H1 (cell line): ENCODE results near the gene PHLPP1. TPM values are rescaled to one million over a fixed set of nuclear protein-coding genes. Genes with fewer than 3 reads are reported as not detected.

ENCODE experiments used
- CTCF ChIA-PET: fragments of 300-600 bp; sonication (Branson Sonifier 250); formaldehyde crosslinking; loops from one replicate; lab custom pipeline; 2021; ENCODE audit not compliant: partially characterized antibody; lab: Charles Lee
- POLR2A ChIA-PET: fragments of 300-600 bp; sonication (Branson Sonifier 250); formaldehyde crosslinking; loops from one replicate; lab custom pipeline; 2021; ENCODE audit warnings: inconsistent platforms; ENCODE audit not compliant: partially characterized antibody; lab: Charles Lee
- DNase-seq, 2 experiments: peaks; one replicate each; pipeline versions ENCODE4 v3.0.0 to v3.0.0-alpha.2; 2010 to 2022; ENCODE audit warnings: low spot score in 2 of 2, low read depth in 1 of 2, mixed read lengths in 1 of 2
- FAIRE-seq: peaks from 2 replicates; lab custom pipeline; 2011; peaks lifted over from hg19 to GRCh38; lab: Jason Lieb, UNC
- H2AFZ ChIP-seq: 2 replicates; pipeline ENCODE4 v1.8.1; 2012; ENCODE audit warnings: low read length, inconsistent platforms
- H2AK5ac ChIP-seq: 2 replicates; pipeline ENCODE4 v1.6.1; 2013; ENCODE audit warnings: low read depth, low read length
- H2BK120ac ChIP-seq: replicated peaks from 2 replicates; pipeline ENCODE3; 2013; ENCODE audit warnings: low read depth, low read length, inconsistent platforms
- H2BK12ac ChIP-seq: 2 replicates; pipeline ENCODE4 v1.6.1; 2013; ENCODE audit warnings: low read depth, low read length
- H2BK15ac ChIP-seq: 2 replicates; pipeline ENCODE4 v1.6.1; 2013; ENCODE audit warnings: low read length
- H2BK20ac ChIP-seq: 2 replicates; pipeline ENCODE4 v1.6.1; 2013; ENCODE audit warnings: low read length
- H2BK5ac ChIP-seq: 2 replicates; pipeline ENCODE4 v1.6.1; 2013; ENCODE audit warnings: low read depth, low read length
- H3K14ac ChIP-seq: 2 replicates; pipeline ENCODE4 v1.6.1; 2013; ENCODE audit warnings: inconsistent platforms; ENCODE audit not compliant: insufficient read length
- H3K18ac ChIP-seq: 2 replicates; pipeline ENCODE4 v1.6.1; 2013; ENCODE audit warnings: low read length; ENCODE audit errors: extremely low read depth
- H3K23ac ChIP-seq: 2 replicates; pipeline ENCODE4 v1.6.1; 2013; ENCODE audit warnings: inconsistent platforms; ENCODE audit not compliant: insufficient read length
- H3K23me2 ChIP-seq: 2 replicates; pipeline ENCODE4 v1.6.1; 2013; ENCODE audit warnings: low read depth, low read length
- H3K27ac ChIP-seq: 2 replicates; pipeline ENCODE4 v1.6.1; 2011; ENCODE audit warnings: low read depth, low read length, inconsistent platforms
- H3K27me3 ChIP-seq, 4 experiments: replicated peaks in 1 of 4; 1 replicate in 1 of 4; 2 replicates in 3 of 4; pipeline versions ENCODE4 v1.6.1 to v1.8.1; 2011 to 2013; ENCODE audit warnings: low read length in 3 of 4, mild to moderate bottlenecking in 3 of 4, inconsistent platforms in 2 of 4, mixed read lengths in 2 of 4, moderate library complexity in 1 of 4; ENCODE audit not compliant: control insufficient read depth in 3 of 4, insufficient read depth in 3 of 4; ENCODE audit errors: extremely low read depth in 1 of 4
- H3K36me3 ChIP-seq, 4 experiments: 2 replicates each; pipeline versions ENCODE4 v1.6.1 to v1.8.1; 2011 to 2013; ENCODE audit warnings: mild to moderate bottlenecking in 4 of 4, low read length in 3 of 4, moderate library complexity in 2 of 4, control low read depth in 1 of 4, inconsistent platforms in 1 of 4; ENCODE audit not compliant: insufficient read depth in 4 of 4, control insufficient read depth in 2 of 4
- H3K4ac ChIP-seq: replicated peaks from 2 replicates; pipeline ENCODE3; 2013; ENCODE audit warnings: low read length, low read depth, mixed read lengths, inconsistent platforms; ENCODE audit not compliant: insufficient read length
- H3K4me1 ChIP-seq, 4 experiments: replicated peaks in 1 of 4; 1 replicate in 1 of 4; 2 replicates in 3 of 4; pipeline versions ENCODE4 v1.6.1 to v1.8.1; 2011 to 2013; ENCODE audit warnings: low read length in 3 of 4, inconsistent platforms in 2 of 4, mixed read lengths in 1 of 4; ENCODE audit not compliant: insufficient read depth in 4 of 4, control insufficient read depth in 3 of 4
- H3K4me2 ChIP-seq, 2 experiments: 2 replicates each; pipeline versions ENCODE4 v1.6.1 to v1.8.1; 2011 to 2013; ENCODE audit warnings: low read depth in 2 of 2, low read length in 2 of 2, control low read depth in 1 of 2, inconsistent platforms in 1 of 2, mild to moderate bottlenecking in 1 of 2; ENCODE audit not compliant: insufficient read depth in 1 of 2
- H3K4me3 ChIP-seq, 4 experiments: fragments of 200-600, 300-600 bp in 1 of 4; sonication (generic), shearing (Covaris generic), sonication (Bioruptor Twin) in 1 of 4; 2 replicates each; pipeline versions ENCODE4 v1.5.1 to v1.8.1; 2011 to 2016; ENCODE audit warnings: low read length in 4 of 4, low read depth in 3 of 4, control low read depth in 2 of 4, inconsistent platforms in 2 of 4, mild to moderate bottlenecking in 2 of 4, mixed read lengths in 1 of 4, moderate library complexity in 1 of 4; ENCODE audit not compliant: insufficient read depth in 2 of 4; ENCODE audit errors: extremely low read depth in 1 of 4
- H3K56ac ChIP-seq: replicated peaks from 2 replicates; pipeline ENCODE3; 2013; ENCODE audit warnings: low read depth, mild to moderate bottlenecking, mixed read lengths, low read length, inconsistent platforms; ENCODE audit not compliant: insufficient read length
- H3K79me1 ChIP-seq: 2 replicates; pipeline ENCODE4 v1.6.1; 2013; ENCODE audit warnings: low read depth, low read length, control low read depth
- H3K79me2 ChIP-seq, 2 experiments: 2 replicates each; pipeline versions ENCODE4 v1.6.1 to v1.8.1; 2012 to 2013; ENCODE audit warnings: low read length in 2 of 2, mild to moderate bottlenecking in 2 of 2, inconsistent platforms in 1 of 2; ENCODE audit not compliant: insufficient read depth in 2 of 2, control insufficient read depth in 1 of 2
- H3K9ac ChIP-seq, 4 experiments: replicated peaks in 1 of 4; 1 replicate in 1 of 4; 2 replicates in 3 of 4; pipeline versions ENCODE4 v1.6.1 to v1.8.1; 2011 to 2013; ENCODE audit warnings: low read depth in 3 of 4, low read length in 3 of 4, control low read depth in 2 of 4, mild to moderate bottlenecking in 2 of 4, moderate library complexity in 2 of 4, inconsistent platforms in 1 of 4; ENCODE audit errors: extremely low read depth in 1 of 4
- H3K9me3 ChIP-seq, 2 experiments: 2 replicates each; pipeline versions ENCODE4 v1.6.1 to v1.8.1; 2012 to 2013; ENCODE audit warnings: mild to moderate bottlenecking in 2 of 2, moderate library complexity in 2 of 2, control low read depth in 1 of 2, inconsistent platforms in 1 of 2, low read depth in 1 of 2, low read length in 1 of 2, mixed read lengths in 1 of 2; ENCODE audit not compliant: insufficient read depth in 2 of 2
- H4K20me1 ChIP-seq, 2 experiments: replicated peaks in 1 of 2; 2 replicates each; pipeline versions ENCODE3 to v1.8.1; 2011 to 2013; ENCODE audit warnings: inconsistent platforms in 2 of 2, low read length in 2 of 2, mild to moderate bottlenecking in 1 of 2; ENCODE audit not compliant: insufficient read depth in 2 of 2, control insufficient read depth in 1 of 2
- H4K5ac ChIP-seq: 2 replicates; pipeline ENCODE4 v1.6.1; 2013; ENCODE audit warnings: low read length, low read depth, mixed read lengths, inconsistent platforms; ENCODE audit not compliant: insufficient read length
- H4K8ac ChIP-seq: 2 replicates; pipeline ENCODE4 v1.8.0; 2013; ENCODE audit warnings: mild to moderate bottlenecking, moderate library complexity, low read length, inconsistent platforms; ENCODE audit not compliant: insufficient read depth; ENCODE audit errors: extremely low read depth
- H4K91ac ChIP-seq: replicated peaks from 2 replicates; pipeline ENCODE3; 2013; ENCODE audit warnings: low read length, mixed read lengths, inconsistent platforms; ENCODE audit not compliant: insufficient read length
- CEBPB ChIP-seq: IDR thresholded peaks from 2 replicates; pipeline ENCODE4 v1.6.1; 2012; ENCODE audit warnings: low read depth, low read length
- GABPA ChIP-seq: IDR thresholded peaks from 2 replicates; pipeline ENCODE4 v1.6.1; 2011; ENCODE audit warnings: mild to moderate bottlenecking, low read length, moderate library complexity, borderline replicate concordance; ENCODE audit not compliant: insufficient read depth
- KDM4A ChIP-seq: IDR thresholded peaks from one replicate; pipeline ENCODE4 v1.7.1; 2012; ENCODE audit warnings: low read depth, mild to moderate bottlenecking, moderate library complexity, low read length, inconsistent platforms; ENCODE audit not compliant: severe bottlenecking
- NRF1 ChIP-seq: IDR thresholded peaks from 2 replicates; pipeline ENCODE4 v1.6.1; 2011; ENCODE audit warnings: mild to moderate bottlenecking, low read depth, low read length, improper control_type of control experiment
- WGBS, 2 experiments: shearing (Covaris generic) in 1 of 2; methylation state at CpG; one replicate each; pipeline versions ENCODE4 v1.1.6 to v1.1.7; 2013 to 2015; ENCODE audit warnings: low lambda C conversion rate in 2 of 2, mixed read lengths in 2 of 2, inconsistent platforms in 1 of 2, low coverage in 1 of 2, missing lambda C conversion rate in 1 of 2; ENCODE audit not compliant: insufficient replicate concordance in 2 of 2, insufficient coverage in 1 of 2, insufficient read length in 1 of 2; ENCODE audit errors: extremely low coverage in 1 of 2, missing lambda C conversion rate in 1 of 2; 5-methylcytosine and 5-hydroxymethylcytosine counted together
- polyA plus RNA-seq, 7 experiments: library from polyadenylated mRNA; depleted of rRNA in 3 of 7; stranded (reverse) in 5 of 7; unstranded in 2 of 7; fragments of >200 nt in 5 of 7; fragments of 200-250 nt in 2 of 7; gene quantifications; 1 replicate in 5 of 7; 2 replicates in 1 of 7; 4 replicates in 1 of 7; pipeline versions ENCODE4 v1.2.1 to v1.2.3, GENCODE V29; 2011 to 2013; ENCODE audit warnings: missing spikeins in 2 of 7, mixed read lengths in 2 of 7
- total RNA-seq: library from RNA; stranded (reverse); fragmentation: NEBNext Ultra II Directional; extraction: Animal tissue kit (Norgen Biotek cat#: 25700); gene quantifications from 2 replicates; pipeline ENCODE4 v1.2.1, GENCODE V29; 2021
- TF ChIP-seq, protein P1 (sequence below): IDR thresholded peaks from 2 replicates; pipeline ENCODE4 v1.6.1; 2012; ENCODE audit warnings: inconsistent platforms

The PHLPP1 gene
- total and polyA plus RNA-seq, 2 of the 8 experiments (the other 6 are each of a cell fraction or from before 2014, with no cell fraction given), result 28.0 to 66.3 TPM

DNA sequence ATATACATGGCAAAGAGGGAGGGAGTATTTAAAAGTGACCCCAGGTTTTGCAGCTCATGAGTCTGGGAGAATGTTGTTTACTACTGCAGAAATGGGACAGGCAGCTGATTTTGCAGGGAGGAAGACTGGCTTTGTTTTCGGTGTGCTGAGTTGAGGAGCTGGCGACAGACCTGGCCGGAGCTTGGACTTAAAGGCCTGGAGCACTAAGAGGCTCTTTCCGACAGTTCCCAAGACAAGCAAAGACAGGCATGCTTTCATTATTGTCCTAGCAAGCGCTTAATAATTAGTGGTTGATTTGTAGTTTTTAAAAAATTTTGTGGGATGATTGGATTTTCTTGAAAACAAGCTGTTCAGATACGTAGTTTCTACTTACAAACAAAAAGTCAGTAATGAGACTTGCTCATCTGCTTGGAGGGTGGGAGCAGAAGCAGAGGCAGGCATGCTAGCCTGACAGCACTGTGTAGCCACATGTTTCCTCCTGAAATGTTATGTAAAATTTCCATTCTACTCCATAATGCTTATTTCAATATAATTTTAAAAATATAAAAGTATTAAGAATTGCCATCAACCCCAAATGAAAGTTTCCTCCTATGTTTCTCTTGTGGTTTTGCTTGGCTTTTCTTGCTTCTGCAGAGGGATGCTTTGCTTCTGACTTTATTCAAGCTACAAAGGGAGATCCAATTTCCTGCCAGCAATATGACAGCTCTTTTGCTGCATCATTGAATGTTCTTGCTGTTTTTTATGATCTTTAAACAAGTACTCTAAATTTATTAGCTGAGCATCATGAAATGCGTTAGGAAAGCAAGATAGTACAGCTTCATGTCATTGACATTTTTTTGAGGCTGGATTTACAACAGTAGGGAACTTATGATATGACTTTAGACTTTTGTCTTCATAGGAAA is 75.8 kb downstream of the PHLPP1 start:
- Histone ChIP-seq H4K91ac (no peak overlapping the region), H3K23me2 (no peaks in the 10 kb centered on the region; the same call in 1 of the 2 replicates), H3K4me1 (peaks cover 5 to 32% (median 24%) of the 10 kb centered on the region in 4 experiments; a peak in 6 of 7 replicates), H4K8ac (no peak overlapping the region), H3K79me2 (peaks cover 6 to 99% of the 10 kb centered on the region in 2 experiments; a peak in 3 of 4 replicates), H3K18ac (no peak overlapping the region), H3K14ac (no peak overlapping the region), H2BK20ac (no peak overlapping the region; the same call in 1 of the 2 replicates), H2BK12ac (no peak overlapping the region), H2BK5ac (no peak overlapping the region), H3K79me1 (peaks cover 3% of the 10 kb centered on the region; the same call in 1 of the 2 replicates), H2BK120ac (no peak overlapping the region), H3K56ac (no peak overlapping the region), H2BK15ac (no peak overlapping the region), H2AK5ac (no peak overlapping the region), H3K27ac (no peak overlapping the region), H2AFZ (no peak overlapping the region), H3K4me2 (0 out of 4 replicates have a peak overlapping the region, but pooled peaks of 1 of the 2 experiments have one; percentile 9), H3K4ac (no peak overlapping the region), H3K9me3 (no peaks in the 10 kb centered on the region), H4K20me1 (peaks cover 9 to 12% of the 10 kb centered on the region in 2 experiments), H3K27me3 (no peaks in the 10 kb centered on the region), H3K9ac (no peak overlapping the region), H3K23ac (no peak overlapping the region), H3K36me3 (no peaks in the 10 kb centered on the region), H4K5ac (no peak overlapping the region), H3K4me3 (no peak overlapping the region)
- DNase-seq, result no peak
- 79% methylated on average over 7 of the region's 7 CpGs; no CpG with 5 or more reads in 1 of the 2 experiments for WGBS, 2 experiments
- FAIRE-seq, result no peak
- TF ChIP-seq, protein P1, sequence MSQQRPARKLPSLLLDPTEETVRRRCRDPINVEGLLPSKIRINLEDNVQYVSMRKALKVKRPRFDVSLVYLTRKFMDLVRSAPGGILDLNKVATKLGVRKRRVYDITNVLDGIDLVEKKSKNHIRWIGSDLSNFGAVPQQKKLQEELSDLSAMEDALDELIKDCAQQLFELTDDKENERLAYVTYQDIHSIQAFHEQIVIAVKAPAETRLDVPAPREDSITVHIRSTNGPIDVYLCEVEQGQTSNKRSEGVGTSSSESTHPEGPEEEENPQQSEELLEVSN, result no peak
- no peak for TF ChIP-seq KDM4A
- TF ChIP-seq CEBPB, result no peak
- no peak for TF ChIP-seq NRF1
- TF ChIP-seq GABPA, result no peak
- ChIA-PET CTCF (interaction anchor here (0.6 to 3.5 kb wide), 3 partner anchors 10 to 233 kb away, joined by 3 to 13 read pairs (median 3); partner anchors contain the start of gene PHLPP1), POLR2A (interaction anchor here (1.1 kb wide), 1 partner anchor 10 kb away, joined by 3 read pairs; no protein-coding TSS in a partner anchor)
